ENCODE measurements around the gene NUP205. TPM values are rescaled to one million over a fixed set of nuclear protein-coding genes. Genes with fewer than 3 reads are reported as not detected.

The NUP205 gene
- total RNA-seq, 1 experiment from 2014 or later, result 171 TPM

DNA sequence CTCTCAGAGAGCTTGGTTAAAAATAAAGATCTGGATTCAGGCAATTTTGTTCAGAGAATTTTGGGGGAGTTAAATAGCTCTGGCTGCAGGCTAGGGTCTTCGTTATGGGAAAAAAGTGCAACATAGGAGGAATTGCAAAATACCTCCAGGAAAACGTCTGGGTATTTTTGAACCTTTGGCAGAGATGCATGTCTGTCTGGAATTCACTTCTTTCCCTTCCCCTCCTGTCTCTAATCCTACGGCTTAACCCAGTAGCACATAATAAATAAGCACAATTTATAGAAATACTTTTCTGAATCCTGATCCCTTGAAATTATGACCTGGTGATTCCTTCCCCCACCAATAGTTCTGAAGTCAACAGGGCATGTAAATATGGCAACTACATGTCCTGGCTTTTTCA is 19.3 kb upstream of the NUP205 start:
- DNase-seq (ENCODE audit: low spot score) (no peak), ATAC-seq (no peak)
- Mint-ChIP-seq H3K9me3 (peaks cover 5% of the 10 kb centered on the region), H3K27me3 (ENCODE audit: low read depth) (no peaks in the 10 kb centered on the region; the same call in 1 of the 2 replicates), H3K27ac (no peak overlapping the region; the same call in 1 of the 2 replicates), H3K4me1 (no peaks in the 10 kb centered on the region; the same call in 1 of the 2 replicates), H3K36me3 (no peaks in the 10 kb centered on the region), H3K4me3 (no peak overlapping the region)
- ChIA-PET POLR2A (no interaction called here), CTCF (no interaction called here)
- no peak for TF ChIP-seq CREM (CRISPR knock-in tag; IDR thresholded peaks at IDR 0.05)

DNA sequence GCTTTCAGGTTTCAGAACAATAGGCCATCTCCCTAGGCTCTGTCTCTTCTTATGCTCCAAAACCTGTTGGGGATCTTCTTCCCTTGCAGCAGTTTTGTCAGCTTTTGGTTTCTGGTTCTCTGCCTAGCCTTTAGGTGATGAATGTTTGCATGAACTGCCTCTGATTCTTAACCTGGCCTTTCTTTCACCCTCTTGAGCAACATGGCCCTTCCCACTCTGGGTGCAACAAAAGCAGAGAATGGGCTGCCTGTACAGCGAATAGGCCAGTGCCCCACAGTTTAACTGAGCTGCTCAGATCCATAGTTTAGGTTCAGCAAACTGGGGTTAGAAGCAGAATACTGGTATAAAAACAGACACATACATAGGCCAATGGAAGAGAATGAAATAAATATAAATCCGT is 18.1 kb upstream of the NUP205 start:
- ChIA-PET POLR2A (no interaction called here), CTCF (no interaction called here)
- DNase-seq (ENCODE audit: low spot score), result no peak
- ATAC-seq, result peak; percentile 34; the same call in 1 of the 2 replicates
- H3K4me1 Mint-ChIP-seq, result no peaks in the 10 kb centered on the region; the same call in 1 of the 2 replicates
- H3K9me3 Mint-ChIP-seq, result peaks cover 5% of the 10 kb centered on the region
- H3K27ac Mint-ChIP-seq, result no peak overlapping the region; the same call in 1 of the 2 replicates
- no peak overlapping the region for H3K4me3 Mint-ChIP-seq
- no peak for TF ChIP-seq NFATC4 (CRISPR knock-in tag; IDR thresholded peaks at IDR 0.05)
- no peak for TF ChIP-seq ZNF263 (CRISPR knock-in tag; IDR thresholded peaks at IDR 0.05; ENCODE audit: low read depth)
- TF ChIP-seq, protein P1, sequence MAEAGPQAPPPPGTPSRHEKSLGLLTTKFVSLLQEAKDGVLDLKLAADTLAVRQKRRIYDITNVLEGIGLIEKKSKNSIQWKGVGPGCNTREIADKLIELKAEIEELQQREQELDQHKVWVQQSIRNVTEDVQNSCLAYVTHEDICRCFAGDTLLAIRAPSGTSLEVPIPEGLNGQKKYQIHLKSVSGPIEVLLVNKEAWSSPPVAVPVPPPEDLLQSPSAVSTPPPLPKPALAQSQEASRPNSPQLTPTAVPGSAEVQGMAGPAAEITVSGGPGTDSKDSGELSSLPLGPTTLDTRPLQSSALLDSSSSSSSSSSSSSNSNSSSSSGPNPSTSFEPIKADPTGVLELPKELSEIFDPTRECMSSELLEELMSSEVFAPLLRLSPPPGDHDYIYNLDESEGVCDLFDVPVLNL (CRISPR knock-in tag; IDR thresholded peaks at IDR 0.05; ENCODE audit: borderline replicate concordance, low read depth), result no peak
- TF ChIP-seq, protein P2, sequence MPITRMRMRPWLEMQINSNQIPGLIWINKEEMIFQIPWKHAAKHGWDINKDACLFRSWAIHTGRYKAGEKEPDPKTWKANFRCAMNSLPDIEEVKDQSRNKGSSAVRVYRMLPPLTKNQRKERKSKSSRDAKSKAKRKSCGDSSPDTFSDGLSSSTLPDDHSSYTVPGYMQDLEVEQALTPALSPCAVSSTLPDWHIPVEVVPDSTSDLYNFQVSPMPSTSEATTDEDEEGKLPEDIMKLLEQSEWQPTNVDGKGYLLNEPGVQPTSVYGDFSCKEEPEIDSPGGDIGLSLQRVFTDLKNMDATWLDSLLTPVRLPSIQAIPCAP (CRISPR knock-in tag; IDR thresholded peaks at IDR 0.05), result no peak
- TF ChIP-seq, protein P3, sequence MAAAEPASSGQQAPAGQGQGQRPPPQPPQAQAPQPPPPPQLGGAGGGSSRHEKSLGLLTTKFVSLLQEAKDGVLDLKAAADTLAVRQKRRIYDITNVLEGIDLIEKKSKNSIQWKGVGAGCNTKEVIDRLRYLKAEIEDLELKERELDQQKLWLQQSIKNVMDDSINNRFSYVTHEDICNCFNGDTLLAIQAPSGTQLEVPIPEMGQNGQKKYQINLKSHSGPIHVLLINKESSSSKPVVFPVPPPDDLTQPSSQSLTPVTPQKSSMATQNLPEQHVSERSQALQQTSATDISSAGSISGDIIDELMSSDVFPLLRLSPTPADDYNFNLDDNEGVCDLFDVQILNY (CRISPR knock-in tag; IDR thresholded peaks at IDR 0.05), result no peak
- TF ChIP-seq CBFB (CRISPR knock-in tag; IDR thresholded peaks at IDR 0.05; ENCODE audit: low read depth), result no peak
- TF ChIP-seq NFYB (CRISPR knock-in tag; conservative IDR thresholded peaks at IDR 0.05; ENCODE audit: low read depth), result no peak
- TF ChIP-seq ZNF232 (CRISPR knock-in tag; IDR thresholded peaks at IDR 0.05), result no peak
- TF ChIP-seq, protein P4, sequence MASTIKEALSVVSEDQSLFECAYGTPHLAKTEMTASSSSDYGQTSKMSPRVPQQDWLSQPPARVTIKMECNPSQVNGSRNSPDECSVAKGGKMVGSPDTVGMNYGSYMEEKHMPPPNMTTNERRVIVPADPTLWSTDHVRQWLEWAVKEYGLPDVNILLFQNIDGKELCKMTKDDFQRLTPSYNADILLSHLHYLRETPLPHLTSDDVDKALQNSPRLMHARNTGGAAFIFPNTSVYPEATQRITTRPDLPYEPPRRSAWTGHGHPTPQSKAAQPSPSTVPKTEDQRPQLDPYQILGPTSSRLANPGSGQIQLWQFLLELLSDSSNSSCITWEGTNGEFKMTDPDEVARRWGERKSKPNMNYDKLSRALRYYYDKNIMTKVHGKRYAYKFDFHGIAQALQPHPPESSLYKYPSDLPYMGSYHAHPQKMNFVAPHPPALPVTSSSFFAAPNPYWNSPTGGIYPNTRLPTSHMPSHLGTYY (CRISPR knock-in tag; IDR thresholded peaks at IDR 0.05), result no peak
- no peak for TF ChIP-seq NFE2L1 (CRISPR knock-in tag; IDR thresholded peaks at IDR 0.05)
- no peaks in the 10 kb centered on the region; the same call in 1 of the 2 replicates for H3K27me3 Mint-ChIP-seq (ENCODE audit: low read depth)
- H3K36me3 Mint-ChIP-seq, result no peaks in the 10 kb centered on the region

DNA sequence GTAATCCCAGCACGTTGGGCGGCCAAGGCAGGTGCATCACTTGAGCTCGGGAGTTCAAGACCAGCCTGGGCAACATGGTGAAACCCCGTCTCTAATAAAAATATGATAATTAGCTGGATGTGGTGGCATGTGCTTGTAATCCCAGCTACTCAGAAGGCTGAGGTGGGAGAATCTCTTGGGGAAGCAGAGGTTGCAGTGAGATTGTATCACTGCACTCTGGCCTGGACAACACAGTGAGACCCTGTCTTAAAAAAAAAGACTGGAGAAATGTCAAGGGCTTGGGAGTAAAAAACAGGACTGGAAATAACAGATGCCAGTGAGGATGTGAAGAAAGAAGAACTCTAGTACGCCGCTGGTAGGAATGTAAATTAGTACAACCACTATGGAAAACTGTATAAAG is 16.7 kb upstream of the NUP205 start:
- no peaks in the 10 kb centered on the region; the same call in 1 of the 2 replicates for H3K4me1 Mint-ChIP-seq
- H3K27me3 Mint-ChIP-seq (ENCODE audit: low read depth), result no peaks in the 10 kb centered on the region; the same call in 1 of the 2 replicates
- POLR2A ChIA-PET, result no interaction called here
- peaks cover 5% of the 10 kb centered on the region for H3K9me3 Mint-ChIP-seq
- TF ChIP-seq, protein P5, sequence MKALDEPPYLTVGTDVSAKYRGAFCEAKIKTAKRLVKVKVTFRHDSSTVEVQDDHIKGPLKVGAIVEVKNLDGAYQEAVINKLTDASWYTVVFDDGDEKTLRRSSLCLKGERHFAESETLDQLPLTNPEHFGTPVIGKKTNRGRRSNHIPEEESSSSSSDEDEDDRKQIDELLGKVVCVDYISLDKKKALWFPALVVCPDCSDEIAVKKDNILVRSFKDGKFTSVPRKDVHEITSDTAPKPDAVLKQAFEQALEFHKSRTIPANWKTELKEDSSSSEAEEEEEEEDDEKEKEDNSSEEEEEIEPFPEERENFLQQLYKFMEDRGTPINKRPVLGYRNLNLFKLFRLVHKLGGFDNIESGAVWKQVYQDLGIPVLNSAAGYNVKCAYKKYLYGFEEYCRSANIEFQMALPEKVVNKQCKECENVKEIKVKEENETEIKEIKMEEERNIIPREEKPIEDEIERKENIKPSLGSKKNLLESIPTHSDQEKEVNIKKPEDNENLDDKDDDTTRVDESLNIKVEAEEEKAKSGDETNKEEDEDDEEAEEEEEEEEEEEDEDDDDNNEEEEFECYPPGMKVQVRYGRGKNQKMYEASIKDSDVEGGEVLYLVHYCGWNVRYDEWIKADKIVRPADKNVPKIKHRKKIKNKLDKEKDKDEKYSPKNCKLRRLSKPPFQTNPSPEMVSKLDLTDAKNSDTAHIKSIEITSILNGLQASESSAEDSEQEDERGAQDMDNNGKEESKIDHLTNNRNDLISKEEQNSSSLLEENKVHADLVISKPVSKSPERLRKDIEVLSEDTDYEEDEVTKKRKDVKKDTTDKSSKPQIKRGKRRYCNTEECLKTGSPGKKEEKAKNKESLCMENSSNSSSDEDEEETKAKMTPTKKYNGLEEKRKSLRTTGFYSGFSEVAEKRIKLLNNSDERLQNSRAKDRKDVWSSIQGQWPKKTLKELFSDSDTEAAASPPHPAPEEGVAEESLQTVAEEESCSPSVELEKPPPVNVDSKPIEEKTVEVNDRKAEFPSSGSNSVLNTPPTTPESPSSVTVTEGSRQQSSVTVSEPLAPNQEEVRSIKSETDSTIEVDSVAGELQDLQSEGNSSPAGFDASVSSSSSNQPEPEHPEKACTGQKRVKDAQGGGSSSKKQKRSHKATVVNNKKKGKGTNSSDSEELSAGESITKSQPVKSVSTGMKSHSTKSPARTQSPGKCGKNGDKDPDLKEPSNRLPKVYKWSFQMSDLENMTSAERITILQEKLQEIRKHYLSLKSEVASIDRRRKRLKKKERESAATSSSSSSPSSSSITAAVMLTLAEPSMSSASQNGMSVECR (CRISPR knock-in tag; IDR thresholded peaks at IDR 0.05; ENCODE audit: borderline replicate concordance), result no peak
- no peak for TF ChIP-seq NFYB (CRISPR knock-in tag; conservative IDR thresholded peaks at IDR 0.05; ENCODE audit: low read depth)
- CTCF ChIA-PET, result no interaction called here
- no peak overlapping the region for H3K27ac Mint-ChIP-seq
- no peak overlapping the region for H3K4me3 Mint-ChIP-seq
- no peak for DNase-seq (ENCODE audit: low spot score)
- H3K36me3 Mint-ChIP-seq, result no peaks in the 10 kb centered on the region
- no peak for ATAC-seq

Data from WTC11 (cell line).